ENCODE data around the gene C17orf58.
"Not testable (repeated sequence)": the region's sequence is repeated elsewhere in the genome, so short reads cannot be mapped to it uniquely, and the experiment has no call there.

The C17orf58 gene

GRCh38 chr17:67960276-67960675 is 36.0 kb downstream of the C17orf58 start:
- H3K27ac ChIP-seq (ENCODE audit: low read length); DNase-seq (ENCODE audit: low read depth, low spot score); H3K9me3 ChIP-seq (ENCODE audit: control insufficient read depth, insufficient read depth, low read length); H3K4me3 ChIP-seq (ENCODE audit: low read length); H3K4me1 ChIP-seq (ENCODE audit: control insufficient read depth, insufficient read depth, low read length); H3K27me3 ChIP-seq (ENCODE audit: control insufficient read depth, insufficient read depth, low read length): not testable (repeated sequence)
- no CpG with 5 or more reads among the region's 3 CpGs for WGBS (ENCODE audit: insufficient coverage, insufficient read length)
- peaks cover 13% of the 10 kb centered on the region; the same call in 1 of the 2 replicates for H3K36me3 ChIP-seq (ENCODE audit: control insufficient read depth, insufficient read depth, low read length)

GRCh38 chr17:67959510-67959909 is 36.8 kb downstream of the C17orf58 start:
- Histone ChIP-seq H3K4me1 (ENCODE audit: control insufficient read depth, insufficient read depth, low read length) (no peaks in the 10 kb centered on the region), H3K9me3 (ENCODE audit: control insufficient read depth, insufficient read depth, low read length) (no peaks in the 10 kb centered on the region), H3K27ac (ENCODE audit: low read length) (no peak overlapping the region), H3K27me3 (ENCODE audit: control insufficient read depth, insufficient read depth, low read length) (no peaks in the 10 kb centered on the region), H3K4me3 (ENCODE audit: low read length) (no peak overlapping the region), H3K36me3 (ENCODE audit: control insufficient read depth, insufficient read depth, low read length) (peaks cover 13% of the 10 kb centered on the region; the same call in 1 of the 2 replicates)
- no peak for DNase-seq (ENCODE audit: low read depth, low spot score)
- WGBS (ENCODE audit: insufficient coverage, insufficient read length): no CpG with 5 or more reads among the region's 3 CpGs

GRCh38 chr17:67950945-67951344 is 45.3 kb downstream of the C17orf58 start:
- Histone ChIP-seq H3K36me3 (ENCODE audit: control insufficient read depth, insufficient read depth, low read length) (peaks cover 20% of the 10 kb centered on the region; the same call in 1 of the 2 replicates), H3K4me3 (ENCODE audit: low read length) (no peak overlapping the region), H3K9me3 (ENCODE audit: control insufficient read depth, insufficient read depth, low read length) (no peaks in the 10 kb centered on the region), H3K27ac (ENCODE audit: low read length) (no peak overlapping the region), H3K4me1 (ENCODE audit: control insufficient read depth, insufficient read depth, low read length) (no peaks in the 10 kb centered on the region), H3K27me3 (ENCODE audit: control insufficient read depth, insufficient read depth, low read length) (no peaks in the 10 kb centered on the region)
- no CpG with 5 or more reads among the region's 2 CpGs for WGBS (ENCODE audit: insufficient coverage, insufficient read length)
- no peak for DNase-seq (ENCODE audit: low read depth, low spot score)

GRCh38 chr17:67947325-67947813 is 48.9 kb downstream of the C17orf58 start:
- Histone ChIP-seq H3K9me3 (ENCODE audit: control insufficient read depth, insufficient read depth, low read length) (no peaks in the 10 kb centered on the region), H3K36me3 (ENCODE audit: control insufficient read depth, insufficient read depth, low read length) (peaks cover 30% of the 10 kb centered on the region), H3K4me3 (ENCODE audit: low read length) (no peak overlapping the region), H3K27ac (ENCODE audit: low read length) (no peak overlapping the region), H3K4me1 (ENCODE audit: control insufficient read depth, insufficient read depth, low read length) (no peaks in the 10 kb centered on the region), H3K27me3 (ENCODE audit: control insufficient read depth, insufficient read depth, low read length) (no peaks in the 10 kb centered on the region)
- WGBS (ENCODE audit: insufficient coverage, insufficient read length): no CpG with 5 or more reads among the region's 5 CpGs
- no peak for DNase-seq (ENCODE audit: low read depth, low spot score)

GRCh38 chr17:67946513-67946912 is 49.8 kb downstream of the C17orf58 start:
- H3K36me3 ChIP-seq (ENCODE audit: control insufficient read depth, insufficient read depth, low read length): peaks cover 27% of the 10 kb centered on the region
- H3K27me3 ChIP-seq (ENCODE audit: control insufficient read depth, insufficient read depth, low read length): no peaks in the 10 kb centered on the region
- no peak overlapping the region for H3K4me3 ChIP-seq (ENCODE audit: low read length)
- H3K4me1 ChIP-seq (ENCODE audit: control insufficient read depth, insufficient read depth, low read length): no peaks in the 10 kb centered on the region
- no peak for DNase-seq (ENCODE audit: low read depth, low spot score)
- H3K27ac ChIP-seq (ENCODE audit: low read length): no peak overlapping the region
- no peaks in the 10 kb centered on the region for H3K9me3 ChIP-seq (ENCODE audit: control insufficient read depth, insufficient read depth, low read length)

DNA sequence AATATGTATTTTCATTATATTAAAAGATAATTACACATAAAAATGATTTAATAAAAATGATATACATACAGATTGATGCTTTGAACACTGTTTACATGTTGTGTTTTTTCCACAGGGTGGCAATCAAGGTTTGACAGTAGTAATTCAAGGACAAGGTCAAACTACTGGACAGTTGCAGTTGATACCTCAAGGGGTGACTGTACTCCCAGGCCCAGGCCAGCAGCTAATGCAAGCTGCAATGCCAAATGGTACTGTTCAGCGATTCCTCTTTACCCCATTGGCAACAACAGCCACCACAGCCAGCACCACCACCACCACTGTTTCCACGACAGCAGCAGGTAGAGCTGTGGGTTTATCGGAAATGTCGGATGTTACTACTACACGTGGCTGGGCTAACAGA is 52.2 kb downstream of the C17orf58 start:
- no peak overlapping the region for H3K4me3 ChIP-seq (ENCODE audit: low read length)
- WGBS (ENCODE audit: insufficient coverage, insufficient read length): no CpG with 5 or more reads among the region's 5 CpGs
- H3K9me3 ChIP-seq (ENCODE audit: control insufficient read depth, insufficient read depth, low read length): no peaks in the 10 kb centered on the region
- H3K4me1 ChIP-seq (ENCODE audit: control insufficient read depth, insufficient read depth, low read length): no peaks in the 10 kb centered on the region
- no peak for DNase-seq (ENCODE audit: low read depth, low spot score)
- H3K36me3 ChIP-seq (ENCODE audit: control insufficient read depth, insufficient read depth, low read length): peaks cover 35% of the 10 kb centered on the region
- no peaks in the 10 kb centered on the region for H3K27me3 ChIP-seq (ENCODE audit: control insufficient read depth, insufficient read depth, low read length)
- H3K27ac ChIP-seq (ENCODE audit: low read length): no peak overlapping the region

DNA sequence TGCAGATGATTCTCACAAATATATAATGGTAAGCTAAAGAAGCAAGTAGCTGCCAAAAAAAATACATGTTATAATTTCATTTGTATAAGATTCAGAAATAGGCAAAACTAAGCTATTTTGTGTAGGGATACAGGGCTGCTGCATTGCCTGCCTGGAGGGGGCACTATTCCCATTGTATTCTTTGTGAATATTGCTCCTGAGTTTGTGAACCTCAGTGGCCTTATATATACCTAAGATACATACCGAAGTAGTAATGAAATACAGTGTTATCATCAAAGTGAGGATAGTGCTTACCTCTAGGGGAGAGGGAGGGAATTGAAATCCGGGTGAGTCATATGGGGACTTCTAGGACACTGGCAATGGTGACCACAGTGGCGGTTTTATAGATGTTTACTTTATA is 53.5 kb downstream of the C17orf58 start:
- H3K36me3 ChIP-seq (ENCODE audit: control insufficient read depth, insufficient read depth, low read length): peaks cover 27% of the 10 kb centered on the region
- no CpG with 5 or more reads among the region's 3 CpGs for WGBS (ENCODE audit: insufficient coverage, insufficient read length)
- H3K4me3 ChIP-seq (ENCODE audit: low read length): no peak overlapping the region
- DNase-seq (ENCODE audit: low read depth, low spot score): no peak
- H3K27ac ChIP-seq (ENCODE audit: low read length): no peak overlapping the region
- H3K9me3 ChIP-seq (ENCODE audit: control insufficient read depth, insufficient read depth, low read length): no peaks in the 10 kb centered on the region
- no peaks in the 10 kb centered on the region for H3K27me3 ChIP-seq (ENCODE audit: control insufficient read depth, insufficient read depth, low read length)
- H3K4me1 ChIP-seq (ENCODE audit: control insufficient read depth, insufficient read depth, low read length): no peaks in the 10 kb centered on the region

Data from iPS DF 6.9 (cell line).